H9 (cell line): ENCODE data around the gene PPAN. TPM values are rescaled to one million over a fixed set of nuclear protein-coding genes. Genes with fewer than 3 reads are reported as not detected.

Experiments used
- DNase-seq: peaks from one replicate; pipeline ENCODE4 v3.0.0-alpha.2; 2017
- H2AFZ ChIP-seq: one replicate; pipeline ENCODE4 v1.6.1; 2013; ENCODE audit warnings: mild to moderate bottlenecking, low read length, control low read depth, moderate library complexity
- H2AK5ac ChIP-seq: 2 replicates; pipeline ENCODE4 v1.6.1; 2013; ENCODE audit warnings: low read length, control low read depth, mixed read lengths; ENCODE audit not compliant: insufficient read length
- H2BK120ac ChIP-seq: one replicate; pipeline ENCODE4 v1.6.1; 2013; ENCODE audit warnings: low read depth, mild to moderate bottlenecking, low read length, control low read depth, inconsistent platforms; ENCODE audit not compliant: poor library complexity, severe bottlenecking
- H2BK12ac ChIP-seq: 2 replicates; pipeline ENCODE4 v1.6.1; 2013; ENCODE audit warnings: low read length, control low read depth, mixed read lengths, low read depth; ENCODE audit not compliant: insufficient read length
- H2BK15ac ChIP-seq: 2 replicates; pipeline ENCODE4 v1.6.1; 2013; ENCODE audit warnings: low read depth, low read length, control low read depth
- H2BK20ac ChIP-seq: one replicate; pipeline ENCODE4 v1.6.1; 2013; ENCODE audit warnings: low read depth, mild to moderate bottlenecking, low read length, control low read depth, inconsistent platforms; ENCODE audit not compliant: poor library complexity, severe bottlenecking
- H2BK5ac ChIP-seq: 2 replicates; pipeline ENCODE4 v1.6.1; 2013; ENCODE audit warnings: low read length, control low read depth, mixed read lengths; ENCODE audit not compliant: insufficient read length
- H3K14ac ChIP-seq: 2 replicates; pipeline ENCODE4 v1.6.1; 2013; ENCODE audit warnings: low read length, control low read depth; ENCODE audit not compliant: insufficient read depth
- H3K18ac ChIP-seq: 2 replicates; pipeline ENCODE4 v1.6.1; 2013; ENCODE audit warnings: low read depth, mild to moderate bottlenecking, mixed read lengths, low read length, control low read depth; ENCODE audit not compliant: insufficient read length
- H3K23ac ChIP-seq: 2 replicates; pipeline ENCODE4 v1.6.1; 2013; ENCODE audit warnings: low read length, control low read depth, mixed read lengths, low read depth; ENCODE audit not compliant: insufficient read length
- H3K23me2 ChIP-seq: 2 replicates; pipeline ENCODE4 v1.6.1; 2013; ENCODE audit warnings: low read depth, mild to moderate bottlenecking, mixed read lengths, low read length, control low read depth; ENCODE audit not compliant: insufficient read length, poor library complexity, severe bottlenecking
- H3K27ac ChIP-seq: 2 replicates; pipeline ENCODE4 v1.5.1; 2013; ENCODE audit warnings: low read length, control low read depth, mixed read lengths, low read depth; ENCODE audit not compliant: insufficient read length
- H3K27me3 ChIP-seq: 2 replicates; pipeline ENCODE4 v1.6.1; 2013; ENCODE audit warnings: low read length, control low read depth, inconsistent platforms; ENCODE audit not compliant: insufficient read depth
- H3K4ac ChIP-seq: 2 replicates; pipeline ENCODE4 v1.6.1; 2013; ENCODE audit warnings: low read depth, mild to moderate bottlenecking, control low read depth, inconsistent platforms, low read length, moderate library complexity
- H3K4me1 ChIP-seq: 2 replicates; pipeline ENCODE4 v1.6.1; 2013; ENCODE audit warnings: low read length, control low read depth, inconsistent platforms; ENCODE audit not compliant: insufficient read depth
- H3K4me2 ChIP-seq: 2 replicates; pipeline ENCODE4 v1.6.1; 2013; ENCODE audit warnings: low read length, control low read depth, mixed read lengths; ENCODE audit not compliant: insufficient read length, insufficient read depth
- H3K56ac ChIP-seq: 2 replicates; pipeline ENCODE4 v1.6.1; 2013; ENCODE audit warnings: low read depth, mild to moderate bottlenecking, mixed read lengths, low read length, control low read depth; ENCODE audit not compliant: insufficient read length
- H3K79me1 ChIP-seq: 2 replicates; pipeline ENCODE4 v1.6.1; 2013; ENCODE audit warnings: low read depth, mild to moderate bottlenecking, moderate library complexity, low read length, control low read depth, inconsistent platforms; ENCODE audit not compliant: insufficient read depth, poor library complexity, severe bottlenecking
- H3K79me2 ChIP-seq: 2 replicates; pipeline ENCODE4 v1.6.1; 2013; ENCODE audit warnings: low read length, control low read depth, inconsistent platforms; ENCODE audit not compliant: insufficient read depth
- H3K9ac ChIP-seq: 2 replicates; pipeline ENCODE4 v1.6.1; 2013; ENCODE audit warnings: low read length, control low read depth, mixed read lengths; ENCODE audit not compliant: insufficient read length; ENCODE audit errors: extremely low read depth
- H3K9me3 ChIP-seq: one replicate; pipeline ENCODE4 v1.6.1; 2013; ENCODE audit warnings: low read depth, low read length, inconsistent platforms; ENCODE audit not compliant: control insufficient read depth
- H3T11ph ChIP-seq: one replicate; pipeline ENCODE4 v1.6.1; 2013; ENCODE audit warnings: mild to moderate bottlenecking, low read length, control low read depth, inconsistent platforms
- H4K20me1 ChIP-seq: one replicate; pipeline ENCODE4 v1.6.1; 2013; ENCODE audit not compliant: control insufficient read depth, insufficient read length, insufficient read depth
- H4K5ac ChIP-seq: 2 replicates; pipeline ENCODE4 v1.6.1; 2013; ENCODE audit warnings: low read depth, mild to moderate bottlenecking, mixed read lengths, low read length, control low read depth; ENCODE audit not compliant: insufficient read length
- H4K8ac ChIP-seq: replicated peaks from 2 replicates; pipeline ENCODE4 v1.6.1; 2013; ENCODE audit warnings: low read length, control low read depth, mixed read lengths, low read depth; ENCODE audit not compliant: insufficient read length
- H4K91ac ChIP-seq: 2 replicates; pipeline ENCODE4 v1.6.1; 2013; ENCODE audit warnings: low read depth, mild to moderate bottlenecking, moderate library complexity, mixed read lengths, low read length, control low read depth; ENCODE audit not compliant: insufficient read length
- H3K27ac Mint-ChIP-seq, 3 experiments: 2 replicates in 2 of 3; 3 replicates in 1 of 3; pipeline ENCODE4 v1.8.0; 2020 to 2021; ENCODE audit warnings: mixed read lengths in 3 of 3, mild to moderate bottlenecking in 1 of 3, moderate library complexity in 1 of 3
- H3K27me3 Mint-ChIP-seq: 2 replicates; pipeline ENCODE4 v1.8.0; 2021; ENCODE audit warnings: low read depth, mild to moderate bottlenecking, moderate library complexity, mixed read lengths
- H3K36me3 Mint-ChIP-seq, 3 experiments: 2 replicates in 2 of 3; 3 replicates in 1 of 3; pipeline ENCODE4 v1.8.0; 2020 to 2021; ENCODE audit warnings: low read depth in 3 of 3, mixed read lengths in 3 of 3; ENCODE audit not compliant: insufficient read depth in 1 of 3
- H3K4me1 Mint-ChIP-seq, 2 experiments: 2 replicates each; pipeline ENCODE4 v1.8.0; 2020; ENCODE audit warnings: mixed read lengths in 2 of 2
- H3K4me3 Mint-ChIP-seq, 2 experiments: 2 replicates in 1 of 2; 3 replicates in 1 of 2; pipeline ENCODE4 v1.8.0; 2020 to 2021; ENCODE audit warnings: mild to moderate bottlenecking in 2 of 2, mixed read lengths in 2 of 2, moderate library complexity in 1 of 2
- H3K9me3 Mint-ChIP-seq, 2 experiments: 2 replicates in 1 of 2; 3 replicates in 1 of 2; pipeline ENCODE4 v1.8.0; 2020; ENCODE audit warnings: mild to moderate bottlenecking in 2 of 2, mixed read lengths in 2 of 2, moderate library complexity in 1 of 2
- WGBS: extraction: QIAGEN DNeasy Blood & Tissue Kit; methylation state at CpG from one replicate; pipeline ENCODE4 v1.1.7; 2013; ENCODE audit warnings: missing lambda C conversion rate, low lambda C conversion rate, mixed read lengths; ENCODE audit not compliant: insufficient read length; ENCODE audit errors: extremely low coverage; 5-methylcytosine and 5-hydroxymethylcytosine counted together
- total RNA-seq: library from RNA; stranded (reverse); gene quantifications from 2 replicates; pipeline ENCODE4 v1.2.1, GENCODE V29; 2021
- TF ChIP-seq, protein P1 (sequence below): fragments of 200-600 bp; sonication (generic); conservative IDR thresholded peaks from 3 replicates; pipeline ENCODE4 v1.8.0; 2021; ENCODE audit warnings: antibody characterized with exemption, mild to moderate bottlenecking

PPAN gene
- total RNA-seq, 1 experiment from 2014 or later, result 157 TPM

DNA sequence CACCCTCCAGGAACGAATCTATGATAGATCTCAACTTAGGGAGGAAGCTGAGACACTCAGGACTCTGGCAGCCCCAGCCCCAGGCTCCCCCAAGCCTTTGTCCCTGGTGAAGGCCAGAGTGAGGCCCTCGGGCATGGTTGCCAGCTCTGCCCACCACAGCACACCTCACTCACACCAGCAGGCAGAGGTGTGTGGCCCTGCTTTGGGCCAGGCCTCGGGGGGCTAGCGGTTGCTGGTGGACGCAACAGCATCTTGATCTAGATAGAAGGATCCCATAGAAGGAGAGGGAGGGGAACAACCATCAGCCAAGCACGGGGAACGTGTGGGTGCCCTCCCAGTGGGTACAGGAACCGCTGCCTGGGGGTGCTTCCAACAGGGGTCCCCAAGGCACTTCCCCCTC is 51.9 kb downstream of the PPAN start:
- Histone ChIP-seq H2AFZ (no peak overlapping the region), H2BK120ac (no peak overlapping the region), H4K8ac (no peak overlapping the region), H3K27ac (no peak overlapping the region), H3K9me3 (no peaks in the 10 kb centered on the region), H3K4me1 (no peaks in the 10 kb centered on the region), H3K18ac (no peak overlapping the region), H3K4me2 (no peak overlapping the region), H4K91ac (no peak overlapping the region), H3K56ac (no peak overlapping the region), H3K9ac (no peak overlapping the region), H4K20me1 (no peaks in the 10 kb centered on the region), H2BK20ac (no peak overlapping the region), H3K23ac (no peak overlapping the region), H4K5ac (no peak overlapping the region), H3K27me3 (no peaks in the 10 kb centered on the region), H2BK5ac (no peak overlapping the region), H3K14ac (no peak overlapping the region), H3K79me1 (no peaks in the 10 kb centered on the region), H3T11ph (no peak overlapping the region), H3K4ac (no peak overlapping the region), H3K23me2 (no peaks in the 10 kb centered on the region), H3K79me2 (no peaks in the 10 kb centered on the region), H2BK12ac (no peak overlapping the region), H2AK5ac (no peak overlapping the region), H2BK15ac (no peak overlapping the region)
- H3K9me3 Mint-ChIP-seq, result no peaks in the 10 kb centered on the region
- TF ChIP-seq, protein P1, sequence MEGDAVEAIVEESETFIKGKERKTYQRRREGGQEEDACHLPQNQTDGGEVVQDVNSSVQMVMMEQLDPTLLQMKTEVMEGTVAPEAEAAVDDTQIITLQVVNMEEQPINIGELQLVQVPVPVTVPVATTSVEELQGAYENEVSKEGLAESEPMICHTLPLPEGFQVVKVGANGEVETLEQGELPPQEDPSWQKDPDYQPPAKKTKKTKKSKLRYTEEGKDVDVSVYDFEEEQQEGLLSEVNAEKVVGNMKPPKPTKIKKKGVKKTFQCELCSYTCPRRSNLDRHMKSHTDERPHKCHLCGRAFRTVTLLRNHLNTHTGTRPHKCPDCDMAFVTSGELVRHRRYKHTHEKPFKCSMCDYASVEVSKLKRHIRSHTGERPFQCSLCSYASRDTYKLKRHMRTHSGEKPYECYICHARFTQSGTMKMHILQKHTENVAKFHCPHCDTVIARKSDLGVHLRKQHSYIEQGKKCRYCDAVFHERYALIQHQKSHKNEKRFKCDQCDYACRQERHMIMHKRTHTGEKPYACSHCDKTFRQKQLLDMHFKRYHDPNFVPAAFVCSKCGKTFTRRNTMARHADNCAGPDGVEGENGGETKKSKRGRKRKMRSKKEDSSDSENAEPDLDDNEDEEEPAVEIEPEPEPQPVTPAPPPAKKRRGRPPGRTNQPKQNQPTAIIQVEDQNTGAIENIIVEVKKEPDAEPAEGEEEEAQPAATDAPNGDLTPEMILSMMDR, result no peak
- H3K4me1 Mint-ChIP-seq, result no peaks in the 10 kb centered on the region
- no CpG with 5 or more reads among the region's 8 CpGs for WGBS
- H3K27me3 Mint-ChIP-seq, result no peaks in the 10 kb centered on the region
- peaks cover 52 to 97% (median 89%) of the 10 kb centered on the region in 3 experiments for H3K36me3 Mint-ChIP-seq
- no peak for DNase-seq
- no peak overlapping the region for H3K27ac Mint-ChIP-seq
- no peak overlapping the region for H3K4me3 Mint-ChIP-seq
